OCI-LY7 (cell line): ENCODE results near the gene FAM200A. TPM values are rescaled to one million over a fixed set of nuclear protein-coding genes. Genes with fewer than 3 reads are reported as not detected.
A peak's percentile ranks its signal among the peaks of the same experiment; 100 is the strongest.

ENCODE experiments used
- BruUV-seq: library from RNA; stranded (reverse); fragments of 400-500 nt; replicated peaks from 2 replicates; lab custom pipeline; 2021; lab: Mats Ljungman, UMichigan
- CTCF ChIA-PET: fragments of 300-600 bp; sonication (Branson Sonifier 250); formaldehyde crosslinking; loops from one replicate; lab custom pipeline; 2022; ENCODE audit warnings: antibody characterized with exemption; ENCODE audit not compliant: unreplicated experiment; lab: Charles Lee
- POLR2A ChIA-PET: fragments of 300-600 bp; sonication (Branson Sonifier 250); formaldehyde crosslinking; loops from one replicate; lab custom pipeline; 2022; ENCODE audit warnings: antibody characterized with exemption; lab: Charles Lee
- DNase-seq: peaks from one replicate; pipeline ENCODE4 v3.0.0-alpha.2; 2015; ENCODE audit warnings: low spot score
- H2AFZ ChIP-seq: fragments of 200-600 bp; sonication (generic), shearing (Covaris generic); 2 replicates; pipeline ENCODE4 v1.6.1; 2014; ENCODE audit warnings: mild to moderate bottlenecking, antibody characterized with exemption, low read length, moderate library complexity
- H3K27ac ChIP-seq: fragments of 200-600 bp; sonication (generic); 2 replicates; pipeline ENCODE4 v1.5.1; 2014; ENCODE audit warnings: mixed run types, low read depth, mild to moderate bottlenecking, moderate library complexity, low read length, inconsistent platforms; ENCODE audit not compliant: poor library complexity, severe bottlenecking
- H3K36me3 ChIP-seq: fragments of 200-600 bp; sonication (generic); 2 replicates; pipeline ENCODE4 v1.6.1; 2014; ENCODE audit warnings: mild to moderate bottlenecking, antibody characterized with exemption, low read length, moderate library complexity, mixed read lengths; ENCODE audit not compliant: insufficient read depth
- H3K4me1 ChIP-seq: fragments of 200-600 bp; sonication (generic); 2 replicates; pipeline ENCODE4 v1.5.1; 2014; ENCODE audit warnings: mild to moderate bottlenecking, low read length; ENCODE audit not compliant: insufficient read depth, poor library complexity, severe bottlenecking
- H3K4me2 ChIP-seq: fragments of 200-600 bp; sonication (generic); 2 replicates; pipeline ENCODE4 v1.6.1; 2014; ENCODE audit warnings: mild to moderate bottlenecking, low read length
- H3K4me3 ChIP-seq: fragments of 200-600 bp; sonication (generic); 2 replicates; pipeline ENCODE4 v1.5.1; 2014; ENCODE audit warnings: mild to moderate bottlenecking, low read depth, low read length; ENCODE audit not compliant: poor library complexity, severe bottlenecking
- H3K79me2 ChIP-seq: fragments of 200-600 bp; sonication (generic); 2 replicates; pipeline ENCODE4 v1.6.1; 2016; ENCODE audit warnings: low read depth, mild to moderate bottlenecking, low read length, moderate library complexity, mixed read lengths; ENCODE audit not compliant: insufficient read depth
- H3K9me2 ChIP-seq: fragments of 200-600 bp; sonication (generic); 2 replicates; pipeline ENCODE4 v1.6.1; 2016; ENCODE audit warnings: mild to moderate bottlenecking, low read length, mixed read lengths; ENCODE audit not compliant: insufficient read depth
- H3K9me3 ChIP-seq: fragments of 200-600 bp; sonication (generic); 2 replicates; pipeline ENCODE4 v1.6.1; 2014; ENCODE audit warnings: mild to moderate bottlenecking, mixed run types, low read length, mixed read lengths
- H4K20me1 ChIP-seq: fragments of 200-600 bp; sonication (generic); 2 replicates; pipeline ENCODE4 v1.6.1; 2014; ENCODE audit warnings: mild to moderate bottlenecking, antibody characterized with exemption, low read length, moderate library complexity, mixed read lengths; ENCODE audit not compliant: insufficient read depth
- EZH2phosphoT487 ChIP-seq: fragments of 200-600 bp; sonication (generic); IDR thresholded peaks from 2 replicates; pipeline ENCODE4 v1.6.1; 2018; ENCODE audit warnings: low read depth, borderline replicate concordance, mild to moderate bottlenecking, mixed run types, antibody characterized with exemption, low read length, moderate library complexity, mixed read lengths
- intact Hi-C: fragments of 100-400 bp; cut with micrococcal nuclease; formaldehyde crosslinking; loops from one replicate; pipeline ENCODE4 v1.10.0; 2022; ENCODE audit not compliant: unreplicated experiment
- total RNA-seq, 2 experiments: library from RNA; depleted of rRNA in 1 of 2; stranded (reverse); fragments of >200 nt in 1 of 2; shearing (Covaris generic) in 1 of 2; gene quantifications; 2 replicates each; pipeline ENCODE4 v1.2.3, GENCODE V29; 2014 to 2022
- TF ChIP-seq, protein P1 (sequence below): fragments of 200-600 bp; sonication (generic); conservative IDR thresholded peaks from 2 replicates; pipeline ENCODE4 v1.5.1; 2014; ENCODE audit warnings: mild to moderate bottlenecking, antibody characterized with exemption, low read length, moderate library complexity, mixed read lengths

FAM200A gene
- total RNA-seq, 2 experiments from 2014 or later = 5.5 to 7.3 TPM

DNA sequence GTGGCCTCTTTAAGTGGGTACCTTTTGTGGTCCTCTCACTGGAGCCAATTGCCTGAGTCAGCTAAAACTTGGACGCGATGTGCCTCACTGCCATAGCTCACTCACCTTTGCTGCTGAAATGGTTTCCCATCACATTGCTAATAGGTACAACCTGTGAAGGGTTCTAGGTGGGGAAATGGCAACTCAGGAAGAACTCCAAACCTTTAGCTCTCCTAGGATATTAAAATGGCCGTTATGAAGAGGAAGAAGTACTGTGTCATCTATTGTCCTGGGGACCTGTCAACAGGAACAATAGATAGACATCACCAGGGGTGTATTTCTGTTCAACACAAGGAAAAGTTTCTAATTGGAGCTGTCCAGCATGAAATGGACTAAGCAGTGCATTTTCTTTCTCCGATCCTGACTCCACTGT lies 5.3 kb upstream of the FAM200A start:
- Histone ChIP-seq H3K4me2 (peak overlapping the region; percentile 82), H3K4me1 (peaks cover 29% of the 10 kb centered on the region), H4K20me1 (0 out of 2 replicates have a peak, but pooled peaks cover 14% of the 10 kb centered on the region), H3K79me2 (peaks cover 65% of the 10 kb centered on the region), H2AFZ (no peak overlapping the region), H3K9me2 (no peaks in the 10 kb centered on the region), H3K27ac (peak overlapping the region; percentile 79), H3K9me3 (no peaks in the 10 kb centered on the region), H3K4me3 (peak overlapping the region; percentile 97), H3K36me3 (peaks cover 68% of the 10 kb centered on the region)
- intact Hi-C loops = no loop called here
- no peak for TF ChIP-seq EZH2phosphoT487
- TF ChIP-seq, protein P1, sequence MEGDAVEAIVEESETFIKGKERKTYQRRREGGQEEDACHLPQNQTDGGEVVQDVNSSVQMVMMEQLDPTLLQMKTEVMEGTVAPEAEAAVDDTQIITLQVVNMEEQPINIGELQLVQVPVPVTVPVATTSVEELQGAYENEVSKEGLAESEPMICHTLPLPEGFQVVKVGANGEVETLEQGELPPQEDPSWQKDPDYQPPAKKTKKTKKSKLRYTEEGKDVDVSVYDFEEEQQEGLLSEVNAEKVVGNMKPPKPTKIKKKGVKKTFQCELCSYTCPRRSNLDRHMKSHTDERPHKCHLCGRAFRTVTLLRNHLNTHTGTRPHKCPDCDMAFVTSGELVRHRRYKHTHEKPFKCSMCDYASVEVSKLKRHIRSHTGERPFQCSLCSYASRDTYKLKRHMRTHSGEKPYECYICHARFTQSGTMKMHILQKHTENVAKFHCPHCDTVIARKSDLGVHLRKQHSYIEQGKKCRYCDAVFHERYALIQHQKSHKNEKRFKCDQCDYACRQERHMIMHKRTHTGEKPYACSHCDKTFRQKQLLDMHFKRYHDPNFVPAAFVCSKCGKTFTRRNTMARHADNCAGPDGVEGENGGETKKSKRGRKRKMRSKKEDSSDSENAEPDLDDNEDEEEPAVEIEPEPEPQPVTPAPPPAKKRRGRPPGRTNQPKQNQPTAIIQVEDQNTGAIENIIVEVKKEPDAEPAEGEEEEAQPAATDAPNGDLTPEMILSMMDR = no peak
- POLR2A ChIA-PET = interaction anchor here (0.6 to 2.3 kb wide), 6 partner anchors 45 to 1591 kb away, joined by 3 to 20 read pairs (median 4); partner anchors contain the start of genes ATP5MF, BUD31, PDAP1 and ZKSCAN5
- DNase-seq = peak; percentile 7
- no TSS peak for BruUV-seq
- CTCF ChIA-PET = no interaction called here

DNA sequence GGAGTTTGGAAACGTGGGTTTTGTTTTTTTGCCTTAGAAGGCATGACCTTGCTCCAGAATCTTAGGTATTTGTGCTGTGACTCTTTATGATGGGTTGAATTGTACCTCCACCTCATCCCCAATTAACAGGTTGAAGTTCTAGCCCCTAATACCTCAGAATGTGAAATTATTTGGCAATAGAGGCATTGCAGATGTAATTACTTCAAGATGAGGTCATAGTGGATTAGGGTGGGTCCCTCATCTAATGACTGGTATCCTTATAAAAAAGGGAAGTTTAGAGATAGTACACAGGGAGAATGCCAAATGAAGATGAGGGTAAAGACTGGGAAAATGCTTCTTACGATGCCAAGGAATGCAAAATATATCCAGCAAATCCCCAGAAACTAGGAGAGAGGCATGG lies 3.0 kb upstream of the FAM200A start:
- H3K9me3 ChIP-seq = no peaks in the 10 kb centered on the region
- CTCF ChIA-PET = no interaction called here
- H3K4me1 ChIP-seq = peaks cover 28% of the 10 kb centered on the region
- DNase-seq = no peak
- no peak overlapping the region for H3K27ac ChIP-seq
- peaks cover 60% of the 10 kb centered on the region for H3K79me2 ChIP-seq
- no TSS peak for BruUV-seq
- no peak for TF ChIP-seq EZH2phosphoT487
- TF ChIP-seq, protein P1 = no peak
- H3K4me3 ChIP-seq = no peak overlapping the region
- H3K9me2 ChIP-seq = no peaks in the 10 kb centered on the region
- peaks cover 46% of the 10 kb centered on the region for H3K36me3 ChIP-seq
- POLR2A ChIA-PET = no interaction called here
- intact Hi-C loops = no loop called here
- H4K20me1 ChIP-seq = 0 out of 2 replicates have a peak, but pooled peaks cover 5% of the 10 kb centered on the region
- no peak overlapping the region for H3K4me2 ChIP-seq
- no peak overlapping the region for H2AFZ ChIP-seq

DNA sequence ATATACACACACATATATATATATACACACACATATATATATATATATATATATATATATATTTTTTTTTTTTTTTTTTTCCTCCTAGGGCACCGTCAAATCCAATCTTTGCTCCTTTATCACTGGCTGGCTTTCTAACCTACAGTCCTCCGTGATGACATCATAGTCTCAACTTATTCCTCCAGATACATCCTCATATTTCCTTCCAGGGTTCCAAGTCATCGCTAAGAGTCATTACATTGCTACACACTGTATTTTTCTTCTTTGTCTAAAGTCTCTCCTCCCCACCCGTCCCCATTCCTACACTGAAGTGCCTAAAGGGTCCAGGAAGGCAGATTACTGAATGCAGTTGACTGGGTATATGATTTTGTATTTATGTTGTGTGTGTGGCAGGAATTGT lies 1.1 kb upstream of the FAM200A start:
- Histone ChIP-seq H3K79me2 (peaks cover 43% of the 10 kb centered on the region), H2AFZ (no peak overlapping the region), H3K36me3 (peaks cover 43% of the 10 kb centered on the region), H3K27ac (no peak overlapping the region), H3K4me3 (no peak overlapping the region), H4K20me1 (no peaks in the 10 kb centered on the region), H3K9me3 (no peaks in the 10 kb centered on the region), H3K4me1 (peaks cover 23% of the 10 kb centered on the region), H3K9me2 (no peaks in the 10 kb centered on the region), H3K4me2 (no peak overlapping the region)
- intact Hi-C loops = no loop called here
- POLR2A ChIA-PET = no interaction called here
- no peak for TF ChIP-seq EZH2phosphoT487
- TF ChIP-seq, protein P1 = no peak
- CTCF ChIA-PET = no interaction called here
- no TSS peak for BruUV-seq
- DNase-seq = no peak
